ENCODE data around the gene MYH7. TPM values are rescaled to one million over a fixed set of nuclear protein-coding genes. Genes with fewer than 3 reads are reported as not detected.
A peak's percentile ranks its signal among the peaks of the same experiment; 100 is the strongest.

The MYH7 gene
- total RNA-seq, 1 donor from 2014 or later: not detected

- Histone ChIP-seq H3K9me3 (no peaks in the 10 kb centered on the region), H3K27me3 (no peaks in the 10 kb centered on the region), H3K4me3 (no peak overlapping the region), H3K4me1 (no peaks in the 10 kb centered on the region), H3K36me3 (no peaks in the 10 kb centered on the region), H3K27ac (no peak overlapping the region)
- DNase-seq (ENCODE audit: extremely low spot score in 2 of 2): peak in 1 of 2 donors; percentile 70
- intact Hi-C loops (cut with DNase I): no loop called here
- TF ChIP-seq CTCF (IDR thresholded peaks at IDR 0.05) (no peak), POLR2A (IDR thresholded peaks at IDR 0.05) (no peak), POLR2AphosphoS5 (IDR thresholded peaks at IDR 0.05; ENCODE audit: insufficient read depth in 1 of 2, low read depth in 1 of 2) (no peak)
Observed at GRCh38 chr14:23436327-23437132, 1.1 kb upstream of the MYH7 start.

- Histone ChIP-seq H3K27ac (no peak overlapping the region), H3K27me3 (no peaks in the 10 kb centered on the region), H3K4me1 (no peaks in the 10 kb centered on the region), H3K4me3 (no peak overlapping the region), H3K36me3 (no peaks in the 10 kb centered on the region), H3K9me3 (no peaks in the 10 kb centered on the region)
- intact Hi-C loops (cut with DNase I): no loop called here
- no peak for TF ChIP-seq CTCF (IDR thresholded peaks at IDR 0.05)
- no peak for TF ChIP-seq POLR2A (IDR thresholded peaks at IDR 0.05)
- no peak for TF ChIP-seq POLR2AphosphoS5 (IDR thresholded peaks at IDR 0.05; ENCODE audit: insufficient read depth in 1 of 2, low read depth in 1 of 2)
- DNase-seq (ENCODE audit: extremely low spot score in 2 of 2): peak in 1 of 2 donors; percentile 37
Observed at GRCh38 chr14:23434488-23435222, 805 bp downstream of the MYH7 start.

GRCh38 chr14:23433457-23433856 is 2.0 kb downstream of the MYH7 start:
- Histone ChIP-seq H3K27ac (no peak overlapping the region), H3K4me1 (no peaks in the 10 kb centered on the region), H3K36me3 (no peaks in the 10 kb centered on the region), H3K27me3 (no peaks in the 10 kb centered on the region), H3K4me3 (no peak overlapping the region), H3K9me3 (no peaks in the 10 kb centered on the region)
- DNase-seq (ENCODE audit: extremely low spot score in 2 of 2): no peak
- intact Hi-C loops (cut with DNase I): no loop called here
- no peak for TF ChIP-seq POLR2AphosphoS5 (IDR thresholded peaks at IDR 0.05; ENCODE audit: insufficient read depth in 1 of 2, low read depth in 1 of 2)
- no peak for TF ChIP-seq CTCF (IDR thresholded peaks at IDR 0.05)
- TF ChIP-seq POLR2A (IDR thresholded peaks at IDR 0.05): no peak

GRCh38 chr14:23432946-23433345 is 2.5 kb downstream of the MYH7 start:
- Histone ChIP-seq H3K4me3 (no peak overlapping the region), H3K27me3 (no peaks in the 10 kb centered on the region), H3K9me3 (no peaks in the 10 kb centered on the region), H3K4me1 (no peaks in the 10 kb centered on the region), H3K27ac (no peak overlapping the region), H3K36me3 (no peaks in the 10 kb centered on the region)
- TF ChIP-seq CTCF (IDR thresholded peaks at IDR 0.05) (no peak), POLR2AphosphoS5 (IDR thresholded peaks at IDR 0.05; ENCODE audit: insufficient read depth in 1 of 2, low read depth in 1 of 2) (no peak), POLR2A (IDR thresholded peaks at IDR 0.05) (no peak)
- DNase-seq (ENCODE audit: extremely low spot score in 2 of 2): no peak
- intact Hi-C loops (cut with DNase I): no loop called here
